ENCODE data around the gene TES.

The TES gene

DNA sequence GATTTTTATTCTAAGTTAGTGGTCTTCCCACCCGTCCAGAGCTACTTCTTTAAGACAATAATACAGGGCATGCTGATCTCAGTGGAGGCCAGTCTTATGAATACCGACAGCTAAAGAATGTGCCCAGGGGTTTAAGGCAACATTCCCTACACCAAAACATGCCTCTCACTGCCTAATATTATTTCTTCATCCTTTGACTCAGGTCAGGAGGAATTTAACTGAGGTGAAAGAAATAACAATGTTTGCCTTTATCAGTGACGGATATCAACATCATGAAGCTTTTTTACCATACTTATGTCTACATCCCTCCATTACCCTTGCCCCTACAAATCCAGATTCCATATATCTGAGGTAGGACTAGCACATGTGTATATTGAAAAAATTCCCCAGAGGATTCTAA is 33.3 kb upstream of the TES start:
- Mint-ChIP-seq H3K4me1 (no peaks in the 10 kb centered on the region), H3K9me3 (no peaks in the 10 kb centered on the region), H3K4me3 (no peak overlapping the region), H3K27ac (no peak overlapping the region), H3K27me3 (peaks cover 1% of the 10 kb centered on the region)
- DNase-seq (no peak), ATAC-seq (no peak)

DNA sequence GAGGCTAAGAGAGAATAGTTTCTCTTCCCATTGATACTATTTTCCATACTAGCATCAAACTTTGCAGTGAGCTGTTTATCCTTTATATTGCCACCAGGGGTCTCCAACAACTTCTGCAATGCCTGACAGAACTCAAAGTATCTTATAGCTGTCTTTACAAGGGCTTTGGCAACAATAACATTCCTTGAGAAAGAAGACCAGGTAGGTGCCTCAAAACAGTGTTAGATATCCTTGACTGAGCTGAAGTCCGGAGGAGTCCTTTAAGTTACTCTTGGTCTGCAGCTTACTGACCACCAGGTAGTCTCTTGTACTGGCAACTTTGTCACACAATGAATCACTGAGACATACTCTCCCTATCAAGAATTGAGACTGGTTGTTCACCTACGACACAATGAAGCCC is 30.0 kb upstream of the TES start:
- Mint-ChIP-seq H3K27ac (no peak overlapping the region), H3K4me3 (no peak overlapping the region), H3K4me1 (no peaks in the 10 kb centered on the region), H3K27me3 (no peaks in the 10 kb centered on the region), H3K9me3 (no peaks in the 10 kb centered on the region)
- peak; percentile 69 for ATAC-seq
- DNase-seq: peak in 1 of 2 donors; percentile 16

DNA sequence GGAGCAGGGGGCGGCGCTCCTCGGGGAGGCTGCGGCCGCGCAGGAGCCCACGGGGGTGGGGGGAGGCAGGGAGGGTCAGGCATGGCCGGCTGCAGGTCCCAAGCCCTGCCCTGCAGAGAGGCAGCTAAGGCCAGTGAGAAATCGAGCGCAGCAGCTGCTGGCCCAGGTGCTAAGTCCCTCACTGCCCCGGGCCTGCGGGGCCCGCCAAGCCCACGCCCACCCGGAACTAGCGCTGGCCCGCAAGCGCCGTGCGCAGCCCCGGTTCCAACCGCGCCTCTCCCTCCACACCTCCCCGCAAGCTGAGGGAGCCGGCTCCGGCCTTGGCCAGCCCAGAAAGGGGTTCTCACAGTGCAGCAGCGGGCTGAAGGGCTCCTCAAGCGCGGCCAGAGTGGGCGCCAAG is 28.3 kb upstream of the TES start:
- Mint-ChIP-seq H3K27ac (peak overlapping the region in 1 of 2 donors; percentile 34), H3K4me3 (no peak overlapping the region), H3K9me3 (no peaks in the 10 kb centered on the region), H3K4me1 (no peaks in the 10 kb centered on the region), H3K27me3 (no peaks in the 10 kb centered on the region)
- DNase-seq (no peak), ATAC-seq (peak; percentile 68)

GRCh38 chr7:116185450-116185849 is 24.9 kb upstream of the TES start:
- Mint-ChIP-seq H3K4me3 (no peak overlapping the region), H3K27ac (no peak overlapping the region), H3K4me1 (no peaks in the 10 kb centered on the region), H3K9me3 (peaks cover 0 to 7% of the 10 kb centered on the region in 2 donors), H3K27me3 (no peaks in the 10 kb centered on the region)
- ATAC-seq (no peak), DNase-seq (no peak)

DNA sequence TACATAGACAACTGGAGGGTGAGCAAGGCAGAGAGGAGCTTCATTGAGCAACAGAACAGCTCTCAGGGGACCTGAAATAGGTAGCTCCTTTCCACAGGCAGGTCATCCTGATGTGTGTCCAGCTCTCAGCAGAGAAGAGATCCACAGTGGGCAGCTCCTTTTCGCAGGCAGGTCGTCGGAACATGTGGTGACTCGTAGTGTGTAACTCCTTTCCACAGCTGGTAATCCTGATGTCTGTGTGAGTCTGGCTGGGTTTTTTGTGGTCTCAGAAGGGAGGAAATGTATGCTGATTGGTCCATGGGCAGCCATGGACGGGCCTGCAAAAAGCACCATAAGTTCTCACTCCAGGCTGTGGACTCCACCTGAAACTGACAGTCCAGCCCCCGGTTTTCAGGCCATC is 24.4 kb upstream of the TES start:
- Mint-ChIP-seq H3K4me3 (no peak overlapping the region), H3K9me3 (peaks cover 0 to 7% of the 10 kb centered on the region in 2 donors), H3K4me1 (no peaks in the 10 kb centered on the region), H3K27ac (no peak overlapping the region), H3K27me3 (no peaks in the 10 kb centered on the region)
- DNase-seq (no peak), ATAC-seq (no peak)

GRCh38 chr7:116187400-116187799 is 22.9 kb upstream of the TES start:
- no peaks in the 10 kb centered on the region for H3K27me3 Mint-ChIP-seq
- peaks cover 0 to 7% of the 10 kb centered on the region in 2 donors for H3K9me3 Mint-ChIP-seq
- no peaks in the 10 kb centered on the region for H3K4me1 Mint-ChIP-seq
- DNase-seq: no peak
- no peak overlapping the region for H3K27ac Mint-ChIP-seq
- ATAC-seq: no peak
- no peak overlapping the region for H3K4me3 Mint-ChIP-seq

DNA sequence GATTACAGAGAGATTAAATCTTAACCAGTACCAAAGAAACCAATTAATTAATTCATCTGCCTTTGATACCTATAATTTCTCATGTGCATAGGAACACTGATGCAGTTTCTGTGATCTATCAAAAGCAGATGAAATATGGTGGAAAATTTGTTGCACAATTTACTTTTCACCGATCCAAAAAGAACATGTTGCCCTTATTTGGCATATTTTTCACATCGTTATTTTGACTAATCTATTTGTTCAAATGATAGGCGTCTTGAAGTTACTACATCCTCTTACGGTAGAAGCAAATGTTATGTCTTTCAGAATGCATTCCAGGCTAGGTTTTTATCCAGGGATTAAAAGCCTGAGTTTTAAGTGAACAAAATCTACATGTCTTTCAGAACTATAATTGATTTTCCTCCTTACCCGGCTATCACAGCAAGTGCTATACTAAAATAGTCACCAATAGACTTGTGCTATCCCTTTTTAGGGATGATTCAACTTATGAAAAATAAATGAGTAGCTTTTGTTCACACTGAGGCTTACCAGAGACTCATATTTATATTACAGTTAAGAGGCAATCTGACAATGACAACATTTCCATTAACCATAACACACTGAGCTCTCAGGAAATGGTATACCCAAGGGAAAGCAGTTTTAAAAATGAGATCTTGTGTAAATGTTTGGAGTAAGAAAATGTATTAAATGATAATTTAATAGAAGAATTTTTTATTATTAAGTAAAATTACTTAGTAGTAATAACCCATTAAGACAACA is 16.8 kb upstream of the TES start:
- no peak overlapping the region for H3K27ac Mint-ChIP-seq
- no peak overlapping the region for H3K4me3 Mint-ChIP-seq
- no peaks in the 10 kb centered on the region for H3K9me3 Mint-ChIP-seq
- ATAC-seq: no peak
- no peaks in the 10 kb centered on the region for H3K4me1 Mint-ChIP-seq
- H3K27me3 Mint-ChIP-seq: no peaks in the 10 kb centered on the region
- DNase-seq: no peak

- H3K27ac Mint-ChIP-seq: no peak overlapping the region
- no peak overlapping the region for H3K4me3 Mint-ChIP-seq
- no peaks in the 10 kb centered on the region for H3K4me1 Mint-ChIP-seq
- H3K27me3 Mint-ChIP-seq: no peaks in the 10 kb centered on the region
- ATAC-seq (no peak), DNase-seq (no peak)
- H3K9me3 Mint-ChIP-seq: no peaks in the 10 kb centered on the region
Measured at GRCh38 chr7:116194115-116194514, 16.2 kb upstream of the TES start.

GRCh38 chr7:116195451-116195850 is 14.9 kb upstream of the TES start:
- DNase-seq (no peak), ATAC-seq (no peak)
- H3K4me1 Mint-ChIP-seq: no peaks in the 10 kb centered on the region
- no peak overlapping the region for H3K27ac Mint-ChIP-seq
- H3K27me3 Mint-ChIP-seq: no peaks in the 10 kb centered on the region
- no peak overlapping the region for H3K4me3 Mint-ChIP-seq
- H3K9me3 Mint-ChIP-seq: no peaks in the 10 kb centered on the region

DNA sequence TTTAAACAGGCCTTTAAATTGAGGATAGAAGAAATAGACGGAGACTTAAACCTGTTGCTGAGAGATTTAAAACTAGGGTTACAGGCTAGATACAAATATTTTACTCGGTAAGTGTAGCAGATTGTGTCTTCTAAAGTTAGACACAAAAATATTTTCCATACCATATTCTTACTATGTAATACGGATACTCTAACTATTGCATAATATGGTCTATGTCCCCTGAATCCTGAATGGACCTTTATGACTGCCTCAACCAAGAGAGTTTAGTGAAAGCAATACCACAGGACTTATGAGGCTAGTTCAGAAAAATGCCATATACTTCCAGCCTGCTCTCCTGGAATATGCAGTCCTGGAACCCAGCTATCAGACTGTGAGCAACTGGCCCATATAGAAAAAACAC is 13.4 kb upstream of the TES start:
- H3K4me1 Mint-ChIP-seq: no peaks in the 10 kb centered on the region
- H3K4me3 Mint-ChIP-seq: no peak overlapping the region
- ATAC-seq: no peak
- DNase-seq: no peak
- H3K27ac Mint-ChIP-seq: no peak overlapping the region
- no peaks in the 10 kb centered on the region for H3K9me3 Mint-ChIP-seq
- no peaks in the 10 kb centered on the region for H3K27me3 Mint-ChIP-seq

GRCh38 chr7:116197360-116197759 is 13.0 kb upstream of the TES start:
- H3K27me3 Mint-ChIP-seq: no peaks in the 10 kb centered on the region
- H3K4me1 Mint-ChIP-seq: no peaks in the 10 kb centered on the region
- H3K4me3 Mint-ChIP-seq: no peak overlapping the region
- ATAC-seq: no peak
- H3K9me3 Mint-ChIP-seq: no peaks in the 10 kb centered on the region
- H3K27ac Mint-ChIP-seq: no peak overlapping the region
- no peak for DNase-seq

- no peaks in the 10 kb centered on the region for H3K9me3 Mint-ChIP-seq
- ATAC-seq (no peak), DNase-seq (no peak)
- no peak overlapping the region for H3K27ac Mint-ChIP-seq
- no peaks in the 10 kb centered on the region for H3K4me1 Mint-ChIP-seq
- H3K4me3 Mint-ChIP-seq: no peak overlapping the region
- H3K27me3 Mint-ChIP-seq: no peaks in the 10 kb centered on the region
Measured at GRCh38 chr7:116198748-116199410, 11.5 kb upstream of the TES start.

DNA sequence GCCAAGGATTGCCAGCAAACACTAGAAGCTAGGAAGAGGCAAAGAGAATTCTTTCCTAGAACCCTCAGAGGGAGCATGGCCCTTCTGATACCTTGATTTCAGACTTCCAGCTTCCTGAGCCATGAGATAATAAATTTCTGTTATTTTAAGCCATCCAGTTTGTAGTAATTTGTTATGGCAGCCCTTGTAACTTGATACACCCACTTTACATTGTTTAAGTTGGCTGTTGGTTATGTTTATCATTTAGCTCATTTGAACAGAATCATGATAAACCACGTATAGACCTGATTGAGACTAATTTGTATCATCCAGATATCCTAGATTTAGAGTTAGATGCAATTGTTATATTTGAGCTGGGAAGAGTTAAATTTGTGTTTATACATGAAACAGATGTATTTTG is 9.4 kb upstream of the TES start:
- Mint-ChIP-seq H3K4me3 (no peak overlapping the region), H3K9me3 (no peaks in the 10 kb centered on the region), H3K27ac (no peak overlapping the region), H3K27me3 (no peaks in the 10 kb centered on the region), H3K4me1 (no peaks in the 10 kb centered on the region)
- ATAC-seq (no peak), DNase-seq (no peak)

DNA sequence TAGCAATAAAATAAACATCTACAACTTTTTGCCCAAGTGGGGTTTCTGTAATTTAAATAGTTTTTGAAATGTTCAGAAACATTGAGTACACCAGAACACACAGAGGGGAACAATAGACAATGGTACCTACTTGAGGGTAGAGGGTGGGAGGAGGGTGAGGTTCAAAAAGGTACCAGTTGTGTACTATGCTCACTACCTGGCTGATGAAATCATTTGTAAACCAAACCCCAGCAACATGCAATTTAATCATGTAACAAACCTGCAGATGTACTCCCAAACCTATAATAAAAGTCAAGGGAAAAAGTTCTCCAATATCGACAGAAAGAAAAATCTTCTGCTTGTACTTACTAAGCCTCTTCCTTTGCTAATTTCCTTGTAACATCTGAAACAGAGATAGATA is 4.2 kb upstream of the TES start:
- peaks cover 0 to 5% of the 10 kb centered on the region in 2 donors for H3K9me3 Mint-ChIP-seq
- DNase-seq (no peak), ATAC-seq (no peak)
- no peak overlapping the region for H3K4me3 Mint-ChIP-seq
- no peaks in the 10 kb centered on the region for H3K27me3 Mint-ChIP-seq
- H3K4me1 Mint-ChIP-seq: peaks cover 9% of the 10 kb centered on the region
- no peak overlapping the region for H3K27ac Mint-ChIP-seq

DNA sequence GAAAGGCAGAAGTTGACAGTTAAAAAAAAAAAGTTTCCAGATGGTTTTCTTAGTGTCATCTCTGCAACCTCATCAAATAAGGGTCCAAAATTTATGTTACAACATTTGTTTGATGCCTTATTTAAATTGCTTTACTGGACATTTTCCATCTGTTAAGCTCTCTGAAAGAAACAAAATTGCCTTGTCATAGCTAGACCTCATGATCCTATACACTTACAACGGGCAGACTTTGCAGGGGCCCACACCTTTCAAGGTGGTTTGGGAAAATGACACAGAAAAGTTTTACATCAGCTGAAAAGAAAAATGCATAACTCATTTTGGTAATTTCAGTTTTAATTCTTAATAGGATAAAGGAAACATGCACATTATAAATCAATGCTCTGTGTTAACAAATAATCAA is 1.4 kb upstream of the TES start:
- H3K4me3 Mint-ChIP-seq: no peak overlapping the region
- H3K27ac Mint-ChIP-seq: no peak overlapping the region
- H3K27me3 Mint-ChIP-seq: no peaks in the 10 kb centered on the region
- H3K9me3 Mint-ChIP-seq: peaks cover 0 to 5% of the 10 kb centered on the region in 2 donors
- H3K4me1 Mint-ChIP-seq: peaks cover 28% of the 10 kb centered on the region
- ATAC-seq: no peak
- DNase-seq: no peak

DNA sequence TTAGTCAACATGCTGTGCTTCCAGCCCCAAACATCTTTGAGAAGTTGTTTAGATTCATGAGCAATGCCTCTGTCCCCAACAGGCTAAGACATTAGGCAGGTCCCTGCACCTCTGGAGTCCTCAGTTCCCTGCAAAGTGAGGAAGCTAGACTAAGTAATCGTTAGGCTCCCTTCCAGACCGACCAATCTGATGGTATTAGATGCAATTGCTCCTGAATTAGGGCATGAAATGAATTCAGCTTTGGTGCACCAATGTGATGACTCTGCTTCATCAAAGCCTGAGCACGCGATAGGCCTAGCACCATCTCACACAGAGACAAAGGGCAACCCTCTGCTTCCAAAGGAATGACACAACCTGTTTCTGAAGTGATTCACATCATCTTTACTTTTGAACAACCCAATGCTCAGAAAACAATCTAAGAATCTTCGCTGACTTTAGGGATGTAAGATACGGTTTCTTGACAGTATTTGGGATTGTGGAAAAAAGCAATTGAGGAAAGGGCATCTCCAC is 723 bp upstream of the TES start:
- Mint-ChIP-seq H3K27ac (no peak overlapping the region), H3K4me1 (peaks cover 35% of the 10 kb centered on the region), H3K27me3 (no peaks in the 10 kb centered on the region), H3K9me3 (peaks cover 0 to 5% of the 10 kb centered on the region in 2 donors), H3K4me3 (peak overlapping the region; percentile 98 to 99)
- no peak for ATAC-seq
- no peak for DNase-seq
